ENCODE measurements around the gene TSNAXIP1. TPM values are rescaled to one million over a fixed set of nuclear protein-coding genes. Genes with fewer than 3 reads are reported as not detected.
A peak's percentile ranks its signal among the peaks of the same experiment; 100 is the strongest.

The TSNAXIP1 gene
- total and polyA plus RNA-seq, 10 of the 15 experiments (the other 5 are each of a cell fraction or from before 2014, with no cell fraction given): 0.09 to 0.63 (median 0.37) TPM; not detected in 1

- H3K4me2 ChIP-seq (ENCODE audit: control insufficient read depth, insufficient read depth): peak overlapping the region; percentile 72
- no peak overlapping the region; the same call in 1 of the 2 replicates for H3K4me3 ChIP-seq
- H3K79me2 ChIP-seq (ENCODE audit: control insufficient read depth, insufficient read depth, low read length): peaks cover 26% of the 10 kb centered on the region
- H3K27me3 ChIP-seq (replicated peaks in 1 of 2; ENCODE audit: control insufficient read depth in 2 of 2, insufficient read depth in 2 of 2, low read length in 1 of 2): no peaks in the 10 kb centered on the region
- H3K4me1 ChIP-seq (ENCODE audit: control insufficient read depth, insufficient read depth, low read length): peaks cover 21% of the 10 kb centered on the region
- ChIA-PET CTCF (interaction anchor here (0.6 to 1.4 kb wide), 6 partner anchors 10 to 430 kb away, joined by 3 to 4 read pairs (median 3); no protein-coding TSS in a partner anchor), RAD21 (ENCODE audit: unreplicated experiment) (interaction anchor here (1.0 to 2.2 kb wide), 4 partner anchors 15 to 67 kb away, joined by 3 to 7 read pairs (median 4); partner anchors contain the start of genes GFOD2, RANBP10 and TSNAXIP1), SMC1A (ENCODE audit: uncharacterized antibody, unreplicated experiment) (interaction anchor here (0.9 to 2.2 kb wide), 3 partner anchors 14 to 68 kb away, joined by 3 to 8 read pairs (median 8); partner anchors contain the start of genes GFOD2, RANBP10 and TSNAXIP1), POLR2A (interaction anchor here (0.5 to 3.1 kb wide), 9 partner anchors 9 to 351 kb away, joined by 3 to 17 read pairs (median 5); partner anchors contain the start of genes CTCF, GFOD2, RANBP10 and TSNAXIP1)
- H3K36me3 ChIP-seq (ENCODE audit: control insufficient read depth in 2 of 2, insufficient read depth in 2 of 2, low read length in 1 of 2): no peaks in the 10 kb centered on the region; a peak in 2 of 4 replicates
- WGBS (ENCODE audit: insufficient coverage, insufficient replicate concordance, low lambda C conversion rate, missing lambda C conversion rate): 2% methylated on average over 5 of the region's 5 CpGs
- in situ Hi-C loops (cut with MboI): no loop called here
- H2AFZ ChIP-seq (ENCODE audit: control insufficient read depth, low read depth, low read length): no peak overlapping the region
- H3K9ac ChIP-seq (ENCODE audit: control insufficient read depth, insufficient read depth, low read length): no peak overlapping the region
- intact Hi-C loops (cut with micrococcal nuclease; ENCODE audit: unreplicated experiment): no loop called here
- H4K20me1 ChIP-seq (ENCODE audit: control insufficient read depth, insufficient read depth): no peaks in the 10 kb centered on the region
- FAIRE-seq (peak; percentile 54), DNase-seq (ENCODE audit: low read depth, low spot score) (peak; percentile 54), ATAC-seq (peak; percentile 81)
- peak overlapping the region; percentile 52 for H3K27ac ChIP-seq (ENCODE audit: control insufficient read depth, insufficient read depth)
- no TSS peak for BruUV-seq (replicated peaks)
- H3K9me3 ChIP-seq (replicated peaks; ENCODE audit: control insufficient read depth, insufficient read depth, low read length): no peaks in the 10 kb centered on the region
- TF ChIP-seq CBX5 (IDR thresholded peaks at IDR 0.05; ENCODE audit: low read depth) (no peak), SMARCA5 (IDR thresholded peaks at IDR 0.05) (peak; percentile 54; the same call in 1 of the 2 replicates), ZNF24 (IDR thresholded peaks at IDR 0.05) (peak; percentile 47; the same call in 1 of the 2 replicates), IKZF2 (IDR thresholded peaks at IDR 0.05) (peak; percentile 48 to 60; a peak in 3 of 4 replicates), IRF5 (IDR thresholded peaks at IDR 0.05; ENCODE audit: borderline replicate concordance) (no peak), MEF2A (IDR thresholded peaks at IDR 0.05; ENCODE audit: insufficient read depth, low read depth, low read length) (0 out of 2 replicates have a peak, but pooled peaks have one; percentile 20), ATF7 (IDR thresholded peaks at IDR 0.05; ENCODE audit: low read depth) (peak; percentile 58), MLLT1 (IDR thresholded peaks at IDR 0.05) (0 out of 2 replicates have a peak, but pooled peaks have one; percentile 57), MTA2 (IDR thresholded peaks at IDR 0.05; ENCODE audit: low read depth) (peak; percentile 87), BHLHE40 (IDR thresholded peaks at IDR 0.05; ENCODE audit: borderline replicate concordance in 1 of 2, low read depth in 2 of 2, low read length in 1 of 2) (peak; percentile 50 to 72; a peak in 2 of 4 replicates), LARP7 (IDR thresholded peaks at IDR 0.05) (no peak), ZNF217 (IDR thresholded peaks at IDR 0.05) (peak; percentile 93), IKZF1 (conservative IDR thresholded peaks at IDR 0.05) (peak; percentile 51), BCL11A (IDR thresholded peaks at IDR 0.05; ENCODE audit: low read depth, low read length) (peak; percentile 57; the same call in 1 of the 2 replicates), CHD4 (IDR thresholded peaks at IDR 0.05) (0 out of 2 replicates have a peak, but pooled peaks have one; percentile 44), NR2F1 (conservative IDR thresholded peaks at IDR 0.05) (peak; percentile 83), MEF2B (IDR thresholded peaks at IDR 0.05; ENCODE audit: partially characterized antibody, poor library complexity, severe bottlenecking) (peak; percentile 75), DPF2 (IDR thresholded peaks at IDR 0.05) (peak; percentile 53; the same call in 1 of the 2 replicates), NBN (IDR thresholded peaks at IDR 0.05) (0 out of 2 replicates have a peak, but pooled peaks have one; percentile 47), POU2F2 (IDR thresholded peaks at IDR 0.05; ENCODE audit: borderline replicate concordance, low read depth, low read length) (peak; percentile 80; the same call in 2 of the 3 replicates)
- TF ChIP-seq, protein P1, sequence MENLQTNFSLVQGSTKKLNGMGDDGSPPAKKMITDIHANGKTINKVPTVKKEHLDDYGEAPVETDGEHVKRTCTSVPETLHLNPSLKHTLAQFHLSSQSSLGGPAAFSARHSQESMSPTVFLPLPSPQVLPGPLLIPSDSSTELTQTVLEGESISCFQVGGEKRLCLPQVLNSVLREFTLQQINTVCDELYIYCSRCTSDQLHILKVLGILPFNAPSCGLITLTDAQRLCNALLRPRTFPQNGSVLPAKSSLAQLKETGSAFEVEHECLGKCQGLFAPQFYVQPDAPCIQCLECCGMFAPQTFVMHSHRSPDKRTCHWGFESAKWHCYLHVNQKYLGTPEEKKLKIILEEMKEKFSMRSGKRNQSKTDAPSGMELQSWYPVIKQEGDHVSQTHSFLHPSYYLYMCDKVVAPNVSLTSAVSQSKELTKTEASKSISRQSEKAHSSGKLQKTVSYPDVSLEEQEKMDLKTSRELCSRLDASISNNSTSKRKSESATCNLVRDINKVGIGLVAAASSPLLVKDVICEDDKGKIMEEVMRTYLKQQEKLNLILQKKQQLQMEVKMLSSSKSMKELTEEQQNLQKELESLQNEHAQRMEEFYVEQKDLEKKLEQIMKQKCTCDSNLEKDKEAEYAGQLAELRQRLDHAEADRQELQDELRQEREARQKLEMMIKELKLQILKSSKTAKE (IDR thresholded peaks at IDR 0.05; ENCODE audit: low read depth, poor library complexity, severe bottlenecking): peak; percentile 20
Observed at GRCh38 chr16:67786491-67786890, 20.2 kb upstream of the TSNAXIP1 start.
